Right lobe of liver (tissue), 6 donors: Measurements from ENCODE around the gene COX6A2. TPM values are rescaled to one million over a fixed set of nuclear protein-coding genes. Genes with fewer than 3 reads are reported as not detected.
"Not testable (repeated sequence)": the region's sequence is repeated elsewhere in the genome, so short reads cannot be mapped to it uniquely, and the experiment has no call there.

Source experiments
- ATAC-seq, 4 donors: fragments of 200-7000 bp; cut with Tn5 transposase; one replicate each; pipeline ENCODE4 v1.9.1; 2020; ENCODE audit warnings: mild to moderate bottlenecking in 4 of 4, moderate library complexity in 4 of 4
- DNase-seq, 3 donors: peaks; one replicate each; pipeline ENCODE4 v3.0.0-alpha.2; 2020
- H3K27ac ChIP-seq, 3 donors: fragments of 200-600 bp; one replicate each; pipeline ENCODE4 v1.8.0; 2022
- H3K27me3 ChIP-seq, 2 donors: fragments of 200-600 bp; one replicate each; pipeline ENCODE4 v1.8.0; 2022
- H3K36me3 ChIP-seq, 4 donors: fragments of 200-600 bp; sonication (generic) in 1 of 4; one replicate each; pipeline versions ENCODE4 v1.5.1 to v1.8.0; 2017 to 2022; ENCODE audit warnings: control low read depth in 1 of 4
- H3K4me1 ChIP-seq, 4 donors: fragments of 200-600 bp; sonication (generic) in 1 of 4; one replicate each; pipeline versions ENCODE4 v1.5.1 to v1.8.0; 2017 to 2022; ENCODE audit warnings: control low read depth in 1 of 4
- H3K4me3 ChIP-seq, 3 donors: fragments of 200-600 bp; one replicate each; pipeline ENCODE4 v1.8.0; 2022
- H3K9me3 ChIP-seq, 4 donors: fragments of 200-600 bp; sonication (generic) in 1 of 4; one replicate each; pipeline versions ENCODE4 v1.5.1 to v1.8.0; 2017 to 2022; ENCODE audit warnings: control low read depth in 1 of 4
- POLR2A ChIP-seq: fragments of 450-650 bp; IDR thresholded peaks from one replicate; pipeline ENCODE4 v1.6.1; 2017; ENCODE audit warnings: antibody characterized with exemption, mild to moderate bottlenecking
- WGBS: methylation state at CpG from one replicate; pipeline ENCODE4 v1.1.6; 2018; ENCODE audit warnings: low coverage, low lambda C conversion rate; ENCODE audit not compliant: insufficient coverage; ENCODE audit errors: missing lambda C conversion rate; 5-methylcytosine and 5-hydroxymethylcytosine counted together
- intact Hi-C, 2 donors: fragments of 100-400 bp; cut with DNase I; formaldehyde crosslinking; loops; one replicate each; pipeline versions ENCODE4 v1.11.2 to v1.14.1; 2022
- total RNA-seq, 6 experiments: library from RNA; depleted of rRNA in 2 of 6; stranded (reverse); fragments of >200 nt in 2 of 6; fragmentation: NEBNext Ultra II Directional in 3 of 6; extraction: Animal tissue kit (Norgen Biotek cat#: 25700) in 3 of 6; gene quantifications; one replicate each; pipeline versions ENCODE4 v1.1.0 to v1.2.4, GENCODE V29; 2016 to 2023
- TF ChIP-seq, protein P1 (sequence below), 4 donors: fragments of 200-600 bp in 3 of 4; fragments of 450-650 bp in 1 of 4; IDR thresholded peaks; one replicate each; pipeline versions ENCODE4 v1.5.1 to v1.8.0; 2016 to 2022; ENCODE audit warnings: antibody characterized with exemption in 4 of 4, mild to moderate bottlenecking in 2 of 4
- donor health status: DM: no; HTN: yes; CAD: no.
- donor health status: DM: no; HTN: no; CAD: no.
- donor health status: DM: no; HTN: no; CAD: no.
- donor health status: DM: no; HTN: yes; CAD: no.
- donor health status: DM: no; HTN: yes; CAD: no.

COX6A2 gene
- total RNA-seq, 6 experiments from 2014 or later = 4.1 to 6.0 (median 4.6) TPM; not detected in 2

- ATAC-seq (peak; percentile 79 to 87 (median 85)), DNase-seq (peak in 1 of 3 donors; percentile 59)
- TF ChIP-seq, protein P1, sequence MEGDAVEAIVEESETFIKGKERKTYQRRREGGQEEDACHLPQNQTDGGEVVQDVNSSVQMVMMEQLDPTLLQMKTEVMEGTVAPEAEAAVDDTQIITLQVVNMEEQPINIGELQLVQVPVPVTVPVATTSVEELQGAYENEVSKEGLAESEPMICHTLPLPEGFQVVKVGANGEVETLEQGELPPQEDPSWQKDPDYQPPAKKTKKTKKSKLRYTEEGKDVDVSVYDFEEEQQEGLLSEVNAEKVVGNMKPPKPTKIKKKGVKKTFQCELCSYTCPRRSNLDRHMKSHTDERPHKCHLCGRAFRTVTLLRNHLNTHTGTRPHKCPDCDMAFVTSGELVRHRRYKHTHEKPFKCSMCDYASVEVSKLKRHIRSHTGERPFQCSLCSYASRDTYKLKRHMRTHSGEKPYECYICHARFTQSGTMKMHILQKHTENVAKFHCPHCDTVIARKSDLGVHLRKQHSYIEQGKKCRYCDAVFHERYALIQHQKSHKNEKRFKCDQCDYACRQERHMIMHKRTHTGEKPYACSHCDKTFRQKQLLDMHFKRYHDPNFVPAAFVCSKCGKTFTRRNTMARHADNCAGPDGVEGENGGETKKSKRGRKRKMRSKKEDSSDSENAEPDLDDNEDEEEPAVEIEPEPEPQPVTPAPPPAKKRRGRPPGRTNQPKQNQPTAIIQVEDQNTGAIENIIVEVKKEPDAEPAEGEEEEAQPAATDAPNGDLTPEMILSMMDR (IDR thresholded peaks at IDR 0.05) = peak; percentile 41 to 46 (median 42)
- no peak for TF ChIP-seq POLR2A
- H3K36me3 ChIP-seq = no peaks in the 10 kb centered on the region
- H3K4me1 ChIP-seq = peaks cover 0 to 38% (median 9%) of the 10 kb centered on the region in 4 donors
- no peaks in the 10 kb centered on the region for H3K27me3 ChIP-seq
- H3K27ac ChIP-seq = no peak overlapping the region
- no peak overlapping the region for H3K4me3 ChIP-seq
- no peaks in the 10 kb centered on the region for H3K9me3 ChIP-seq
- intact Hi-C loops = loop anchor here in 1 of 2 donors (10.0 kb wide), 1 partner anchor 267 kb away; the partner anchor contains the start of gene FUS
- WGBS = 39% methylated on average over 8 of the region's 11 CpGs
These were observed 23.7 kb upstream of the COX6A2 start for GRCh38 chr16:31451681-31452351.

GRCh38 chr16:31451201-31451600 is 23.0 kb upstream of the COX6A2 start:
- H3K27ac ChIP-seq = no peak overlapping the region
- intact Hi-C loops = loop anchor here in 1 of 2 donors (10.0 kb wide), 1 partner anchor 266 kb away; the partner anchor contains the start of gene FUS

DNA sequence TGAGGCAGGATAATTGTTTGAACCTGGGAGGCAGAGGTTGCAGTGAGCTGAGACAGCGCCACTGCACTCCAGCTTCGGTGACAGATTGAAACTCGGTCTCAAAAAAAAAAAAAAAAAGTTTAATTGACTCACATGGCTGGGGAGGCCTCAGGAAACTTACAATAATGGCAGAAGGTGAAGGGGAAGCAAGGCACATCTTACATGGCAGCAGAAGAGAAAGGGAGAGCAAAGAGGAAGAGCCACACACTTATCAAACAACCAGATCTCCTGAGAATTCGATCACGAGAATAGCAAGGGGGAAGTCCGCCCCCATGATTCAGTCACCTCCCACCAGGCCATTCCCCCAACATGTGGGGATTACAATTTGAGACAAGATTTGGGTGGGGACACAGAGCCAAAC is 17.8 kb upstream of the COX6A2 start:
- H3K36me3 ChIP-seq, ATAC-seq, H3K4me3 ChIP-seq, DNase-seq, H3K4me1 ChIP-seq, intact Hi-C loops, H3K27ac ChIP-seq, H3K27me3 ChIP-seq, H3K9me3 ChIP-seq: not testable (repeated sequence)
- 49% methylated on average over 3 of the region's 6 CpGs for WGBS

More at GRCh38 chr16:31451201-31451600, 23.0 kb upstream of the COX6A2 start:
- TF ChIP-seq POLR2A = no peak
- TF ChIP-seq, protein P1 (IDR thresholded peaks at IDR 0.05) = no peak
- no peak for DNase-seq
- ATAC-seq = no peak
- no peaks in the 10 kb centered on the region for H3K9me3 ChIP-seq
- no peaks in the 10 kb centered on the region for H3K27me3 ChIP-seq
- peaks cover 0 to 33% (median 7%) of the 10 kb centered on the region in 4 donors for H3K4me1 ChIP-seq
- WGBS = 76% methylated on average over 4 of the region's 5 CpGs
- H3K4me3 ChIP-seq = no peak overlapping the region
- no peaks in the 10 kb centered on the region for H3K36me3 ChIP-seq

DNA sequence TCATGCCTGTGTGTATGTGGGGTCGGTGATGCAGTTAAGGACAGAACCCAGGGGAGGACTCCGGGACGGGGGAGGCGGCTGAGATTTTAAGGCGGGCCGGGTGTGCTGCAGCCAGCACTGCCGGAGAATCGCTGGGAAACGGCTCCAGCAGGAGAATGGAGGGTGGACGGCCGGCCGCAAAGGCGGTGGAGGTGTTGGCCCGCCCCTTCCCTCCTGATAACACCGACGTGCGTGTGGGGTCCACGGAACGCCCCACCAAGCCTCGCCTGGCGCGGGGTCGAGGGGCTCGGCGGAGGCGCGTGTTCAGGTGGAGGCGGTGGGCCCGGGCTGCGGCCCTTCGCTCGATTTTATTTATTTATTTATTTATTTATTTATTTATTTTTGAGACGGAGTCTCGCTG is 13.8 kb upstream of the COX6A2 start:
- no peak for ATAC-seq
- Histone ChIP-seq H3K4me1 (peaks cover 0 to 5% (median 0%) of the 10 kb centered on the region in 4 donors), H3K27ac (peak overlapping the region in 1 of 3 donors; percentile 59), H3K36me3 (no peaks in the 10 kb centered on the region), H3K9me3 (no peaks in the 10 kb centered on the region), H3K27me3 (no peaks in the 10 kb centered on the region), H3K4me3 (peak overlapping the region; percentile 66 to 82 (median 78))
- WGBS = 74% methylated on average over 29 of the region's 34 CpGs
- intact Hi-C loops = no loop called here
- peak in 1 of 3 donors; percentile 54 for DNase-seq
- TF ChIP-seq, protein P1 (IDR thresholded peaks at IDR 0.05) = no peak
- no peak for TF ChIP-seq POLR2A

GRCh38 chr16:31440516-31441184 is 12.5 kb upstream of the COX6A2 start:
- intact Hi-C loops = no loop called here
- TF ChIP-seq POLR2A = no peak
- TF ChIP-seq, protein P1 (IDR thresholded peaks at IDR 0.05) = no peak
- no peaks in the 10 kb centered on the region for H3K36me3 ChIP-seq
- no peak overlapping the region for H3K4me3 ChIP-seq
- 74% methylated on average over 3 of the region's 4 CpGs for WGBS
- H3K9me3 ChIP-seq = no peaks in the 10 kb centered on the region
- H3K27me3 ChIP-seq = no peaks in the 10 kb centered on the region
- ATAC-seq (no peak), DNase-seq (no peak)
- peaks cover 0 to 5% (median 0%) of the 10 kb centered on the region in 4 donors for H3K4me1 ChIP-seq
- H3K27ac ChIP-seq = no peak overlapping the region
